Stimulated activated CD8-positive, alpha-beta memory T cell treated with anti-CD3 and anti-CD28 coated beads, Interleukin-7, amount 100 ng/mL, for 24 hours (primary cell): ENCODE measurements around the gene TNFSF11.
"Not testable (repeated sequence)": the region's sequence is repeated elsewhere in the genome, so short reads cannot be mapped to it uniquely, and the experiment has no call there.

Experiments
- DNase-seq: peaks from one replicate; pipeline ENCODE4 v3.0.0-alpha.2; 2020; ENCODE audit warnings: low read depth

TNFSF11 gene

GRCh38 chr13:42574011-42574410, at the start of gene TNFSF11:
Gene TNFSF11 (plus strand): TSS chr13:42574152. CDS start chr13:42574304, 152 bp downstream.
- DNase-seq: no peak

GRCh38 chr13:42524487-42525034, 49.4 kb upstream of the TNFSF11 start:
- DNase-seq: no peak

GRCh38 chr13:42525035-42525504, 48.9 kb upstream of the TNFSF11 start:
- DNase-seq: no peak

GRCh38 chr13:42526276-42526675, 47.7 kb upstream of the TNFSF11 start:
- DNase-seq: no peak

- DNase-seq: no peak
Measured at GRCh38 chr13:42526804-42527203, 47.1 kb upstream of the TNFSF11 start.

GRCh38 chr13:42532561-42533335, 41.2 kb upstream of the TNFSF11 start:
- DNase-seq: no peak

GRCh38 chr13:42533336-42533591, 40.7 kb upstream of the TNFSF11 start:
- DNase-seq: no peak

- DNase-seq: no peak
Measured at GRCh38 chr13:42534785-42535184, 39.2 kb upstream of the TNFSF11 start.

- no peak for DNase-seq
Measured at GRCh38 chr13:42538996-42539395, 35.0 kb upstream of the TNFSF11 start.

- DNase-seq: no peak
Measured at GRCh38 chr13:42539670-42540069, 34.3 kb upstream of the TNFSF11 start.

- no peak for DNase-seq
Measured at GRCh38 chr13:42543215-42543797, 30.6 kb upstream of the TNFSF11 start.

GRCh38 chr13:42544246-42544926, 29.6 kb upstream of the TNFSF11 start:
- no peak for DNase-seq

- DNase-seq: no peak
Measured at GRCh38 chr13:42545842-42546241, 28.1 kb upstream of the TNFSF11 start.

- no peak for DNase-seq
Measured at GRCh38 chr13:42547612-42548011, 26.3 kb upstream of the TNFSF11 start.

GRCh38 chr13:42548731-42549551, 25.0 kb upstream of the TNFSF11 start:
- DNase-seq: no peak

GRCh38 chr13:42549552-42549936, 24.4 kb upstream of the TNFSF11 start:
- no peak for DNase-seq

GRCh38 chr13:42551611-42552010, 22.3 kb upstream of the TNFSF11 start:
- DNase-seq: no peak

- DNase-seq: no peak
Measured at GRCh38 chr13:42553098-42554046, 20.6 kb upstream of the TNFSF11 start.

GRCh38 chr13:42559057-42559456, 14.9 kb upstream of the TNFSF11 start:
- DNase-seq: no peak

- not testable (repeated sequence) for DNase-seq
Measured at GRCh38 chr13:42559573-42560218, 14.3 kb upstream of the TNFSF11 start.
